CD1c-positive myeloid dendritic cell (primary cell): Measurements from ENCODE around the gene TRAF3.
A peak's percentile ranks its signal among the peaks of the same experiment; 100 is the strongest.
"Not testable (repeated sequence)": the region's sequence is repeated elsewhere in the genome, so short reads cannot be mapped to it uniquely, and the experiment has no call there.

ENCODE experiments used
- DNase-seq: peaks from one replicate; pipeline ENCODE4 v3.0.0-alpha.2; 2016; ENCODE audit errors: extremely low spot score

TRAF3 gene

DNA sequence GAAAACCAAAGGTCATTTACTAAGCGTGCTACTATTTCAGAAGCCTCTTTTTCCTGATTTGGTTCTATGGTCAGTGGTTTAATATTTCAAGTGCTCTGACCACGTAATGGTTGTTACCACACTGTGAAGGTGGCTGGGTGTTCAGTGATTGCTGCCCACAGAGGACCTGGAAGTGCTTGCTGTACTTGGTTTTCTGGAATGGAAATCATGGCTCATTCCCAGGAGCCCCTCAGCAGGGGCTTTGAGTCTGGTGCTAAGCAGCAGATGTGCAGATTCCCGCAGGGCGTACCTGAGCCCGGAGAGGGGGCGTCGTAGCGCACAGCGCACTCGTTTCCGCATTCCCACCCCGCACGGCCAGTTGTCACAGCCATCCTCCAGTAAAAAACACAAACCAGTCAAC, 50.5 kb downstream of the TRAF3 start:
- DNase-seq, result no peak

- DNase-seq, result no peak
These were observed 50.9 kb downstream of the TRAF3 start for GRCh38 chr14:102828151-102828550.

DNA sequence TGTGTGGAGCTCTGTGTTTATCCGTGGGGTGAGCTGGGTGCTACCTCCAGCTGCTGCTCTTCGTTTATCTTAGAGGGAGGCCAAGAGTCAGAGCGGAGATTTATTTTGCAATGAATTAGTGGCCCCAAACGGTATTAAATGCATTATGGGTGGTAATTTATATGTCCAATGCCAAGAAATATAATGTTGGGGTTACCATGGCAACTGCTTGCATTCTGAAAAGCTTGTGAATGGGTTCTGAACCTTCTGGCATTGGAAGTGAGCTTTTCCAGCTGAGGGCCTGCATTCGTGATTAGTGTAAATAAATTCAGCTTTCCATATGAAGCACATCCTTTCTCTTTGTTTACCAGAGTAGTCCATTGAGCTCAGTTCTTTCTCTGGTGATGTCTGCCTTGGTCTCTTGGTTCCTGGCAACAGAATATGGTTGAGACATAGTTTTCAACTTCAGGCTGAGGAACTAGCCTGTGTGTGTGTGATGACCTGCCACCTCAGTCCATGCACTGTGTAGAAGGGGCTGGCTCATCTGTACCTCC, 51.8 kb downstream of the TRAF3 start:
- DNase-seq, result no peak

DNA sequence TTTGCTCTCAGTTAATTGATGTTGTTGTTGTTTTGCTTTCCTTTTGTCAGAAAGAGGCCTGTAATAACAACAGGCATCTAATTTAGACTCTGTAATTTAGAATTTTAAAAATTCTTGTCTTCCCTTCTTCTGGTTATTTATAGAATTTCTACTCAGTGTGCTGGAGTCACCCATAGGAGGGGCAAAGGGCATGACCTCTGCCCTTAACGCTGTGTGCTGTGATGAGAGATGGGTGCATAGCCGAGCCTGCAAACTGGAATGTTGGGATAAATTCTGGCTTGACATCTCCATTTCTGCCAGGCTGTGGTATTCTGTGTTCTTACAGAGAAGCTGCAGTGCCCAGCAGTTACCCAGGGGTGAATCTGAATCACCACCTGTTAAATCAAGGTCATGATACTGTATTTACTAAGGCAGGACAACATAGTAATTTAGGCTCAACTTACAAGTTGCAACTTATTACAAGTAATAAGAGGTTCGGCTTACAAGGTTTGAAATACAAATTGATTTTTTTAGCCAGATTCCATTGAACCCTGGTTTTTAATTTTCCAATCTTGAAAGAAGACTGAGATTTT, 53.3 kb downstream of the TRAF3 start:
- DNase-seq, result no peak

DNA sequence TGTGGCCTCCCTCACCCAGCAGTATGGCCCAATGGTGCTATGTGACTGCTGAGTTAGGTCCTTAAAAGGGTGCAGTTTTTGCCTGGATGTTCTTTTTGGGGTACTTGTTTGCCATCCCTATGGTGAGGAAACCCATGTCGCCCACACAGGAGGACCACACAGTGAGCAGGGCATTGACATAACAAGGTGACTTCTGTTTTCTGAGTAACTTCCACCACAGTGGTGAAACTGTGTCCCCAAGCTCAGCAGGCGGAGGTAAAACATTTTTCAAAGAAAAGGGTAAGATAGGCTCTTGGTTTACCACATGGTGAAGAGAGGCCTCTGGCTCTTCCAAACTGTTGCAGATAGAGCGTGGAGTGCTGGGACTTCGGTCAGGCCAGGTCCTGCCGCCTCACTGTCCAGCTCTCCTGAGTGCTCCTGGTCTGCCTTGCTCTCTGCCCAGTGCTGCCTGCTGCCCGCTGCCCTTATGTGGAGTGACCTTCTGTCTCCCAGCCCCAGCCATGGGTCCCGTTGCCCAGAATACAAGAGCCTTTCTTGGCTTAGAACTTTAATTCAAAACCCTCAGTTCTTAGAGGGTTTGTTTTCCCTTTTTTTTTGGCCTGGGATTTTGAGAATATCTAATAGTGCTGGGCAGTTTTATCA, 54.0 kb downstream of the TRAF3 start:
- DNase-seq, result peak; percentile 26

GRCh38 chr14:102833341-102833740, 56.1 kb downstream of the TRAF3 start:
- DNase-seq, result no peak

DNA sequence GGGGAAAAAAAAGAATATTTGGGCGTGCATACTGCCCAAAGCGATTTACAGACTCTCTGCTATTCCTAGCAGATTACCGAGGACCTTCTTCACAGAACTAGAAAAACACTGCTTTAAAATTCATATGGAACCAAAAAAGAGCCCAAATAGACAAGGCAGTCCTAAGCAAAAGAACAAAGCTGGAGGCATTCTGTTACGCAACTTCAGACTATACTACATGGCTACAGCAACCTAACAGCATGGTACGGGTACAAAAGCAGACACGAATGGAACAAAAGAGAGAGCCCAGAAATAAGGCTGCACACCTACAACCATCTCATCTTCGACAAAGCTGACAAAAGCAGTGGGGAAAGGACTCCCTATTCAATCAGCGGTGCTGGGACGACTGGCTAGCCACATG, 56.7 kb downstream of the TRAF3 start:
- no peak for DNase-seq

GRCh38 chr14:102835959-102836358, 58.7 kb downstream of the TRAF3 start:
- DNase-seq, result no peak

DNA sequence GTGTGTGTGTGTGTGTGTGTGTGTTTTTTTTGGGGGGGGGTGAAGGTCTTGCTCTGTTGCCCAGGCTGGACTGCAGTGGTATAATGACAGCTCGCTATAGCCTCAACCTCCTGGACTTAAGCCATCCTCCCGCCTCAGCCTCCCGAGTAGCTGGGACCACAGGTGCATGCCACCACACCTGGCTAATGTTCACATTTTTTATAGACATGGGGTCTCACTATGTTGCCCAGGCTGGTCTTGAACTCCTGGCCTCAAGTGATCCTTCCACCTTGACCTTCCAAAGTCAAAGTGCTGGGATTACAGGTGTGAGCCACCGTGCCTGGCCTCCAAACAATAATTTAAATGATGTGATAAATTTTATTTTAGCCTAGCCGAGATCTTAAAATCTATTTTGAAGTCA, 59.9 kb downstream of the TRAF3 start:
- DNase-seq, result not testable (repeated sequence)

DNA sequence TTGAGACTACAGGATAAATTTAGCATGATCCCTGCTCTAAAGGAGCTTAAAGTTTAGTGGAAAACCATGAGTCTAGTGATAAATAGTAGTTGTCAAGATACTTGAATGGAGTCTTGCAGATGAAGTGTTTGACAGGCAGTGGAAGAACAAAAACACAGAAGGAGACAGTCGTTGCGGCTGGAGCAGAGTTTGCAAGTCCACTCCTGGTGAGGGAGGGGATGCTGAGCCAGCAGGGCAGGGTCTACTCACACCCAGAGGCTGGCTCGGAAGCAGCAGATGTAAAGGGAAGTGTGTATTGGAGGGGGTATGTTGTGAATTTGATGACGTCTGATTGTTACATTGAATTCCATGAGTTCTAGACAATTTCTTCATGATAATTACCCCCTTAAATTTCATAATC, 61.3 kb downstream of the TRAF3 start:
- no peak for DNase-seq

GRCh38 chr14:102840115-102840514, 62.9 kb downstream of the TRAF3 start:
- no peak for DNase-seq

GRCh38 chr14:102840771-102841528, 63.7 kb downstream of the TRAF3 start:
- DNase-seq, result peak; percentile 40

DNA sequence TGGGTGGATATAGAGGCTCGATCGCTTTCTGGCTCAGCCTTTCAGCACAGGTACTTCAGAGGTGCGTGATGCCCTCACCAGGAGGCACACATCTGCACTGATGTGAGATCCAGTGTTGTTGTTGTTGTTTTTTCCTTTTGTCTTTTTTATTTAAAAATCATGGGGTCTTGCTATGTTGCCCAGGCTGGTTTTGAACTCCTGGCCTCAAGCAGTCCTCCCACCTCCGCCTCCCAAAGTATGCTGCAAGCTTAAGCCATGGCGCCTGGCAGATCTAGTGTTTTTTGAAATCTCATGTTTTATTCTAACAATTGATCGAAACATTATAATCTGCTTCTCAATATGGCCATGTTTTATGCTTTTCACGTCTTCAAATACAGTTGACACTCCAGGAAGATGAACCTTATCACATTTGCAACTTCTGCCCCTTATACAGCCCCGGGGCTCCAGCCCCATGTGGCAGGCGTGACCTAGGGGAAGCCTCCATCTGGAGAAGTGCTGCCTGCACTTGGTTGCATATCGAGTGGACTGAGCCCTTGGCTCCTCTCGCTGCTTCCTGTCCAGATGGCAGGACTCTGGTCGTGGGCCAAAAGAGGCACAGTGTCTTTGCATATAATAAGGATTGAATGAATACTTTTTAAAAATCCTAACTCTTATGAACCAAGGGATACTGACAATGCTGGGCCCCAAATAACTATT, 71.7 kb downstream of the TRAF3 start:
- DNase-seq, result no peak

GRCh38 chr14:102849526-102850379, 72.5 kb downstream of the TRAF3 start:
- no peak for DNase-seq

DNA sequence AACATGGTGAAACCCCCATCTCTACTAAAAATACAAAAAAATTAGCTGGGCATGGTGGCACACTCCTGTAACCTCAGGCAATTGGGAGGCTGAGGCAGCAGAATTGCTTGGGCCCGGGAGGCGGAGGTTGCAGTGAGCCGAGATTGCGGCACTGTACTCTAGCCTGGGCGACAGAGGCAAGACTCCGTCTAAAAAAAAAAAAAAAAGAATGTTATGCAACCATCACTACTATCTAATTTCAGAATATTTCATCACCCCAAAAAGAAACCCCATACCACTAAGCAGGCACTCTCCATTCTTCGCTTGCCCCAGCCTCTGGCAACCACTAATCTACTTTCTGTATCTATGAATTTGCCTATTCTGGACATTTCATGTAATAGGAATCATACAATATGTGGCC, 76.4 kb downstream of the TRAF3 start:
- no peak for DNase-seq

- no peak for DNase-seq
These were observed 76.9 kb downstream of the TRAF3 start for GRCh38 chr14:102854091-102854703.

DNA sequence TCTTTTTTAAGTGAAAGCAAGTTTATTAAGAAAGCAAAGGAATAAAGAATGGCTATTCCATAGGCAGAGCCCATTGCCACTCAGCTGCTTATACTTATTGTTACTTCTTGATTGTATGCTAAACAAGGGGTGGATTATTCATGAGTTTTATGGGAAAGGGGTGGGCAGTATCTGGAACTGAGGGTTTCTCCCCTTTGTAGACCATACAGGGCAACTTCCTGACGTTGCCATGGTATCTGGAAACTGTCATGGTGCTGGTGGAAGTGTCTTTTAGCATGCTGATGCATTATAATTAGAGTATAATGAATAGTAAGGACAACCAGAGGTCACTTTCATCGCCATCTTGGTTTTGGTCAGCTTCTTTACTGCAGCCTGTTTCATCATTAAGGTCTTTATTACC, 78.9 kb downstream of the TRAF3 start:
- no peak for DNase-seq

DNA sequence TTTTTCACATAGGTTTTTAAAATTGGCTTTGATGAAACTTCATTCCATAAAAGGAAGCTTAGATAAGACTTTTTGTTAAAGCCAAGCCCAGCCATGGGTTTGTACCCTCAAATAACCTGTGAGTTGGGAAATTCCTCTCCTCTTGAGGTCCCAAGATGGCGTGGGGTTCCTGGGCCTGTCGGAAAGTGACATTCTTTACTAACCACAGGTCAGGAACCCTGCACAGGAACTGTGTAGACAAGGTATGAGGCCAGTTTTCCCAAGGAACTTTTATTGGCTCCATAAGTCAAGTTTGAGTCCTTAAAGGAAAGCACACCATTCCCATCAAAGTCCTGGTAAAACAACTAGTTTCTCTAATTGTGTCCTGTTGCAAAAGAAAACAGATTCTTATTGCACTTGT, 80.2 kb downstream of the TRAF3 start:
- DNase-seq, result no peak

DNA sequence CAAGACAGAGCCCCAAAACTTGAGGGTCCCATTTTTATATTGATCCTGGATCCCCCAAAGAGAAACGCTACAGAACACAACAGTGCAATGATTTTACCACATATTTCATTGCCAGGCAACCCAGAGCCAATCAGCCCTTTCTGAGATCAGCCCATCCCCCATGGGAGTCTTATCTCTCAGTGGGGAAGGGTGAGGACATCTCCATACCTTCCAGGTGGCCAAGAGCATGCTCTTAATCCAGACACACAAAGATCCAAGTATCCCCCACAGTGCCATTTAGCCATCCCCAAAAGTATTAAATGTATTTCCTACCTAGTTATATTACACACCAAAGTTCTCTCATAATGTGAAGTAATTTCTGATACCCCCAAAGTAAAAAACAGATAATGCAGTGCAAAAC, 82.7 kb downstream of the TRAF3 start:
- no peak for DNase-seq

DNA sequence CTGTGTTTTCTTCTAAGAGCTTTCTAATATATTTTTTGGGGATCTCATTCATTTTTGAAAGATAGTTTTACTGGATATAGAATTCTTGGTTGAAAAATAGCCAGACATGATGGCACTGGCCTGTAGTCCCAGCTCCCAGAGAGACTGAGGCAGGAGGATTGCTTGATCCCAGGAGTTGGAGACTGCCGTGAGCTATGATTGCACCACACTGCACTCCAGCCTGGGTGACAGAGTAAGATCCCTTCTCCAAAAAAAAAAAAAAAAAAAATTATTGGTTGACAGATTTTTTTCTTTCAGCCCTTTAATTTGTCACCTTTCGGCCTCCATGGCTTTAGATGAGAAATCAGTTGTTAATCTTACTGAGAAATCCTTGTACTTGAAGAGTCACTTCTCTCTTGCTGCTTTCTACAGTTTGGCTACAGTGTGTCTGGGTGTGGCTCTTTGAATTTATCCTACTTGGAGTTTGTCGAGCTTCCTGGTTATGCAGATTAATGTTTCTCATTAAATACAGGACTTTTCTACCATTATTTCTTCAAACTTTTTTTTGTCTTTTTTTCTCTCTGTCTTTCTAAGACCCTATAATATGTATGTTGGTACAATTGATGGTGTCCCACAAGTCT, 85.0 kb downstream of the TRAF3 start:
- no peak for DNase-seq

DNA sequence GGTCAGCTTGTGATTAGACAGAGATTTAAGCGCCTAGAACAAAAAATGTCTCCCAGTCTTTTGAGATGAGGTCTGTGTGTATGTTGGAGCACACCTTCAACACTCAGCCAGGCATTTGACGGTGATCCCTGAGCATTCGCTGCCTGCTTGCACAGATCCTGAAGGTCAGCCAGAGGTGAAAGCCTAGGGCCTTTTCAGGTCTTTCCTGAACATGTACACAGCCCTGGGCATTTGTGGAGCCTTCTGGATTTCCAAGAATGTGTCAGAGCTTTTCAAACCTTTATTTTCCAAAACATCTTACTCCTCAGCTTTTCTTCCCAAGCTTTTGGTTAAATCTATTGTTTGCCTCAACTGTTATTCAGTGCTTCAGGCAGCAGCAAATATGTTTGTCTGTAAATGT, 86.1 kb downstream of the TRAF3 start:
- no peak for DNase-seq
